B cell (primary cell): ENCODE results near the gene TBK1.

ENCODE experiments used
- EZH2 ChIP-seq: IDR thresholded peaks from 2 replicates; pipeline ENCODE4 v1.6.1; 2012; ENCODE audit warnings: borderline replicate concordance, low read depth, mild to moderate bottlenecking, moderate library complexity, low read length; ENCODE audit not compliant: insufficient read depth, poor library complexity, severe bottlenecking
- TF ChIP-seq, protein P1 (sequence below): fragments of 200-600 bp; IDR thresholded peaks from one replicate; pipeline ENCODE4 v1.8.0; 2022; ENCODE audit warnings: antibody characterized with exemption, mild to moderate bottlenecking

DNA sequence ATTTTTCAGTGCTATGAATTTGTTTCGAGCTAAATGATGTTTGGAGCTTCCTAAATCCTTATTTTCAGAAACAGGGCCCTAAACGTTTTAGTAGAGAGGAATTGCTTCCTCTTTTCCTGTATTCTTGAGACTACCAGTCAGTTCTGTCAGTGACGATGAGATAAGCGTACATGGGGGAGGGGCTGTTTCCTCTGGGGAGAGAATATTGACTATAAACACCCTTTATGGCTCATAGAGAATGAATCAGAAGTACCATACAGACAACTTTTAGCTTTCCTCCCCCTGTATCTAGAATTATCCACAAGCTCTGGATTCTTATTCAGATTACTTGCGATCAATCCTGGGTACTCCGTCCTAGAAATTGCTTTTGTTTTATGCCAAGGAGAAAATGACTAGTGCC lies 5.1 kb downstream of the TBK1 start:
- no peak for TF ChIP-seq EZH2
- TF ChIP-seq, protein P1, sequence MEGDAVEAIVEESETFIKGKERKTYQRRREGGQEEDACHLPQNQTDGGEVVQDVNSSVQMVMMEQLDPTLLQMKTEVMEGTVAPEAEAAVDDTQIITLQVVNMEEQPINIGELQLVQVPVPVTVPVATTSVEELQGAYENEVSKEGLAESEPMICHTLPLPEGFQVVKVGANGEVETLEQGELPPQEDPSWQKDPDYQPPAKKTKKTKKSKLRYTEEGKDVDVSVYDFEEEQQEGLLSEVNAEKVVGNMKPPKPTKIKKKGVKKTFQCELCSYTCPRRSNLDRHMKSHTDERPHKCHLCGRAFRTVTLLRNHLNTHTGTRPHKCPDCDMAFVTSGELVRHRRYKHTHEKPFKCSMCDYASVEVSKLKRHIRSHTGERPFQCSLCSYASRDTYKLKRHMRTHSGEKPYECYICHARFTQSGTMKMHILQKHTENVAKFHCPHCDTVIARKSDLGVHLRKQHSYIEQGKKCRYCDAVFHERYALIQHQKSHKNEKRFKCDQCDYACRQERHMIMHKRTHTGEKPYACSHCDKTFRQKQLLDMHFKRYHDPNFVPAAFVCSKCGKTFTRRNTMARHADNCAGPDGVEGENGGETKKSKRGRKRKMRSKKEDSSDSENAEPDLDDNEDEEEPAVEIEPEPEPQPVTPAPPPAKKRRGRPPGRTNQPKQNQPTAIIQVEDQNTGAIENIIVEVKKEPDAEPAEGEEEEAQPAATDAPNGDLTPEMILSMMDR: no peak
